Middle frontal gyrus (tissue), 1 donor: Measurements from ENCODE around the gene MFSD2A.
"Not testable (repeated sequence)": the region's sequence is repeated elsewhere in the genome, so short reads cannot be mapped to it uniquely, and the experiment has no call there.

Experiments
- DNase-seq: peaks from one replicate; pipeline ENCODE4 v3.0.0-alpha.2; 2015; ENCODE audit warnings: low spot score; ENCODE audit errors: extremely low spot score

Gene MFSD2A

GRCh38 chr1:40001456-40001855, 46.5 kb downstream of the MFSD2A start:
- DNase-seq = no peak

DNA sequence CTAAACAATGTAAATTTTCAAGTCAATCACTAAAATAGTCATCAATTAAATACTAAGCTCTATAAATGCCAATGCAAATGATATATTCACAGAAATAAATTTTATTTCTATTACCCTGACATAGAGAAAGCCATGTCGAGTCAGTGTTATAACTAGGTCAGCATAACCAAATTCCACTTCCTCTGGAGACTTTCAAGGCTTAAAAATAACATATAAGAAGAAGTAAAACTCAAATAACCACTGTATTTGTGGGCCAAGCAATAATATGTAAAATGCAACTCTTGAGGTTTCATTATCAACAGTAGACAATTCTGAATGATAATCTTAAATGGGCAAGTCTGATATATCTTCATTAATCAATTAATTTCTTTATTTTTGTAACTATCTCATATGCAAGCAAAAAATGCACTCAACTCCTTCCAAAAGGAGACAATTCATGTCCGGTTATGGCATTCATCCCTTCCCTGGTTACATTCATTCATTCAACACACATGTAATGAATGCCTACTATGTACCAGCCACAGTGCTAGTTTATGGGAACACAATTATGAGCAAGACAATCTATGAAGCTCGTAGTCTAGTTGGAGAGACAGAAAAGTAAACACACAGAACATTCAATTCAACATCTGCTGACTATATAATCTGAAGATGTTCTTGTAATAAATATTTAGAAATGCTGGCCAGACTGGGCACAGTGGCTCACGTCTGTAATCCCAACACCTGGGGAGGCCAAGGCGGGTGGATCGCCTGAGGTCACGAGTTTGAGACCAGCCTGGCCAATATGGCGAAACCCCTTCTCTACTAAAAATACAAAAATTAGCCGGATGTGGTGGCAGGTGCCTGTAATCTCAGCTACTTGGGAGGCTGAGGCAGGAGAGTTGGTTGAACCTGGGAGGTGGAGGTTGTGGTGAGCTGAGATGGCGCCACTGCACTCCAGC, 48.5 kb downstream of the MFSD2A start:
- no peak for DNase-seq

DNA sequence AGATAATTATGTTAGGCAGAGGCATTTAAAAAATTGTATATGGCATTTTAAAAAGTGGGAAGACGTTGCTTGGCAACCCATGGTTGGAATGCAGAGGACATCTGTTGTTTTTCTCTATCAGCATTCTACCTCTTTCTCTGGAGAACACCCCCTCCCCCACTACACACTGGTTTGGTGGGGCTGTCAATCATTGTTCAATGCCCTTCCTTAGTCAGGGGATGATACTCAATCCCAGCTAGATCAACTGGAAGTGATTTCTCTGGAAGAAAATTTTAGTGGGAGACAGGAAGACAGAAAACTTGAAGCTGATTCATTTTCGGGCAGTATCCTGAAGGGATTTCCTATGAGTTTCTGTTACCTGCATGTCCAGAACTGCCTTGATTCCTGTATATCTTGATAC, 49.9 kb downstream of the MFSD2A start:
- DNase-seq = no peak

GRCh38 chr1:40007481-40008034, 52.6 kb downstream of the MFSD2A start:
- DNase-seq = not testable (repeated sequence)

DNA sequence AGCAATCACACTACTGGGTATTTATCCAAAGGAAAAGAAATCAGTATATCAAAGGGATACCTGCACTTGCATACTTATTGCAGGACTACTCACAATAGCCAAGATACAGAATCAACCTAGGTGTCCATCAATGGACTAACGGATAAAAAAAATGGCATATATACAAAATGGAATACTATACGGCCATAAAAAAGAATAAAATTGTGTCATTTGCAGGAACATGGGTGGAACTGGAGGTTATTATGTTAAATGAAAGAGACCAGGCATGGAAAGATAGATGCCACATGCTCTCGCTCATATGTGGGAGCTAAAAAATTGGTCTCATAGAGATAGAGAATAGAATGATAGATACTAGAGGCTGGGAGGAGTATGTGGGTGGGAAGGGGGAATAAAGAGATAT, 56.3 kb downstream of the MFSD2A start:
- DNase-seq = no peak

GRCh38 chr1:40014253-40014706, 59.3 kb downstream of the MFSD2A start:
- no peak for DNase-seq

GRCh38 chr1:40014812-40015594, 60.1 kb downstream of the MFSD2A start:
- no peak for DNase-seq

DNA sequence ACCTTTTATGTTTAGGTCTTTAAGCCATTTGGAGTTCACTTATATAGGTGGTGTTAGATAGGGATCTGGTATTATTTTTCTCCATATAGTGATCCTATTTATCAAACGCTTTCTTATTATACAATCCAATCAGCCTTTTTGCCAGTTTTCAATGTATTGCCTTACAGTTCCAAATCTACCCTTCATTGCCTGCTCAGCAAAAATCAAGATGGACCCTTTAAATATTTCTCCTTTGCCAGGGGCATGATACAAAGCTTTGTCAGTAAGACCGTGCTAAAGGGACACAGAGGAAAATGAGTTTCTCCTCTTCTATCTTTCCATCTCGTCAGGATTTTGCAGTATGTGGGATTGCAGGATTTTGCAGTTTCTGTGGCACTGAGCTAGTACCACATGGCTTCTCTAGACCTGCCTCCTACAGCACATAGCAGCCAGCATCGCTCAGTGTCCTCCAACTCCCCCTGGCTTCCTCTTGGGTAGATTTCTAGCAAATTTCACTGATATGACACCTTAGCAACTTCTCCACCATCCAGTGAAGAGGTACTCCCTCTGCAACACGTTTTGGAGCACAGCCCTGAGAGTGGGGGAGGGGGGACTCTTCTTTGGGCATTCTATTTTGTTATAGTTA, 63.1 kb downstream of the MFSD2A start:
- DNase-seq = no peak
